Activated effector memory CD4-positive, alpha-beta T cell treated with Interleukin-2 at 50 U/mL for 16 hours (primary cell): ENCODE data around the gene KCNJ18.
"Not testable (repeated sequence)": the region's sequence is repeated elsewhere in the genome, so short reads cannot be mapped to it uniquely, and the experiment has no call there.

Experiments used
- DNase-seq: peaks from one replicate; pipeline ENCODE4 v3.0.0-alpha.2; 2020

The KCNJ18 gene

GRCh38 chr17:21737015-21737580 lies 44.8 kb downstream of the KCNJ18 start:
- DNase-seq: not testable (repeated sequence)

GRCh38 chr17:21738241-21738640 lies 45.9 kb downstream of the KCNJ18 start:
- DNase-seq: not testable (repeated sequence)

- DNase-seq: not testable (repeated sequence)
Measured at GRCh38 chr17:21738877-21739474, 46.7 kb downstream of the KCNJ18 start.

- not testable (repeated sequence) for DNase-seq
Measured at GRCh38 chr17:21739485-21739884, 47.2 kb downstream of the KCNJ18 start.

GRCh38 chr17:21740836-21741235 lies 48.5 kb downstream of the KCNJ18 start:
- not testable (repeated sequence) for DNase-seq

- not testable (repeated sequence) for DNase-seq
Measured at GRCh38 chr17:21741520-21741919, 49.2 kb downstream of the KCNJ18 start.

- no peak for DNase-seq
Measured at GRCh38 chr17:21742326-21742725, 50.0 kb downstream of the KCNJ18 start.

GRCh38 chr17:21744151-21744550 lies 51.8 kb downstream of the KCNJ18 start:
- not testable (repeated sequence) for DNase-seq

GRCh38 chr17:21744621-21745020 lies 52.3 kb downstream of the KCNJ18 start:
- not testable (repeated sequence) for DNase-seq

- DNase-seq: not testable (repeated sequence)
Measured at GRCh38 chr17:21745385-21746054, 53.2 kb downstream of the KCNJ18 start.

GRCh38 chr17:21746415-21746814 lies 54.1 kb downstream of the KCNJ18 start:
- not testable (repeated sequence) for DNase-seq

- not testable (repeated sequence) for DNase-seq
Measured at GRCh38 chr17:21747195-21747915, 55.0 kb downstream of the KCNJ18 start.

GRCh38 chr17:21748686-21749085 lies 56.4 kb downstream of the KCNJ18 start:
- not testable (repeated sequence) for DNase-seq

GRCh38 chr17:21749696-21750531 lies 57.6 kb downstream of the KCNJ18 start:
- not testable (repeated sequence) for DNase-seq

- not testable (repeated sequence) for DNase-seq
Measured at GRCh38 chr17:21751111-21751510, 58.8 kb downstream of the KCNJ18 start.
